ENCODE measurements around the gene SETBP1. TPM values are rescaled to one million over a fixed set of nuclear protein-coding genes. Genes with fewer than 3 reads are reported as not detected.

The SETBP1 gene
- total RNA-seq, 1 donor from 2014 or later, result 80.0 TPM

- H3K4me3 Mint-ChIP-seq (ENCODE audit: unreplicated experiment), result no peak overlapping the region
- TF ChIP-seq CTCF (IDR thresholded peaks at IDR 0.05), result no peak
- peaks cover 73% of the 10 kb centered on the region for H3K36me3 Mint-ChIP-seq (ENCODE audit: unreplicated experiment)
- no peak for DNase-seq (ENCODE audit: extremely low spot score, unreplicated experiment)
- no peaks in the 10 kb centered on the region for H3K9me3 Mint-ChIP-seq (ENCODE audit: unreplicated experiment)
- no peak overlapping the region for H3K27ac Mint-ChIP-seq (ENCODE audit: unreplicated experiment)
- peaks cover 28% of the 10 kb centered on the region for H3K4me1 Mint-ChIP-seq (ENCODE audit: unreplicated experiment)
- no peaks in the 10 kb centered on the region for H3K27me3 Mint-ChIP-seq (ENCODE audit: unreplicated experiment)
Observed at GRCh38 chr18:44955825-44956224, 275.1 kb downstream of the SETBP1 start.

- DNase-seq (ENCODE audit: extremely low spot score, unreplicated experiment), result no peak
- TF ChIP-seq CTCF (IDR thresholded peaks at IDR 0.05), result no peak
- H3K36me3 Mint-ChIP-seq (ENCODE audit: unreplicated experiment), result peaks cover 70% of the 10 kb centered on the region
- H3K9me3 Mint-ChIP-seq (ENCODE audit: unreplicated experiment), result no peaks in the 10 kb centered on the region
- peaks cover 28% of the 10 kb centered on the region for H3K4me1 Mint-ChIP-seq (ENCODE audit: unreplicated experiment)
- H3K4me3 Mint-ChIP-seq (ENCODE audit: unreplicated experiment), result no peak overlapping the region
- no peaks in the 10 kb centered on the region for H3K27me3 Mint-ChIP-seq (ENCODE audit: unreplicated experiment)
- no peak overlapping the region for H3K27ac Mint-ChIP-seq (ENCODE audit: unreplicated experiment)
Observed at GRCh38 chr18:44957025-44957424, 276.3 kb downstream of the SETBP1 start.

GRCh38 chr18:44957461-44957860 is 276.8 kb downstream of the SETBP1 start:
- Mint-ChIP-seq H3K36me3 (ENCODE audit: unreplicated experiment) (peaks cover 71% of the 10 kb centered on the region), H3K4me1 (ENCODE audit: unreplicated experiment) (peaks cover 28% of the 10 kb centered on the region), H3K4me3 (ENCODE audit: unreplicated experiment) (no peak overlapping the region), H3K27me3 (ENCODE audit: unreplicated experiment) (no peaks in the 10 kb centered on the region), H3K27ac (ENCODE audit: unreplicated experiment) (peak overlapping the region; percentile 20), H3K9me3 (ENCODE audit: unreplicated experiment) (no peaks in the 10 kb centered on the region)
- no peak for TF ChIP-seq CTCF (IDR thresholded peaks at IDR 0.05)
- DNase-seq (ENCODE audit: extremely low spot score, unreplicated experiment), result no peak

GRCh38 chr18:44958040-44958439 is 277.4 kb downstream of the SETBP1 start:
- TF ChIP-seq CTCF (IDR thresholded peaks at IDR 0.05), result no peak
- DNase-seq (ENCODE audit: extremely low spot score, unreplicated experiment), result no peak
- Mint-ChIP-seq H3K27me3 (ENCODE audit: unreplicated experiment) (no peaks in the 10 kb centered on the region), H3K27ac (ENCODE audit: unreplicated experiment) (no peak overlapping the region), H3K4me3 (ENCODE audit: unreplicated experiment) (no peak overlapping the region), H3K4me1 (ENCODE audit: unreplicated experiment) (peaks cover 28% of the 10 kb centered on the region), H3K9me3 (ENCODE audit: unreplicated experiment) (no peaks in the 10 kb centered on the region), H3K36me3 (ENCODE audit: unreplicated experiment) (peaks cover 71% of the 10 kb centered on the region)

- H3K4me3 Mint-ChIP-seq (ENCODE audit: unreplicated experiment), result no peak overlapping the region
- no peak for TF ChIP-seq CTCF (IDR thresholded peaks at IDR 0.05)
- H3K36me3 Mint-ChIP-seq (ENCODE audit: unreplicated experiment), result peaks cover 69% of the 10 kb centered on the region
- no peak overlapping the region for H3K27ac Mint-ChIP-seq (ENCODE audit: unreplicated experiment)
- no peaks in the 10 kb centered on the region for H3K27me3 Mint-ChIP-seq (ENCODE audit: unreplicated experiment)
- peaks cover 28% of the 10 kb centered on the region for H3K4me1 Mint-ChIP-seq (ENCODE audit: unreplicated experiment)
- no peaks in the 10 kb centered on the region for H3K9me3 Mint-ChIP-seq (ENCODE audit: unreplicated experiment)
- no peak for DNase-seq (ENCODE audit: extremely low spot score, unreplicated experiment)
Observed at GRCh38 chr18:44958455-44958854, 277.8 kb downstream of the SETBP1 start.
